ENCODE data around the gene PLCXD3. TPM values are rescaled to one million over a fixed set of nuclear protein-coding genes. Genes with fewer than 3 reads are reported as not detected.

The PLCXD3 gene
- total and polyA plus RNA-seq, 10 of the 15 experiments (the other 5 are each of a cell fraction or from before 2014, with no cell fraction given): not detected

GRCh38 chr5:41399839-41400238, 110.6 kb downstream of the PLCXD3 start:
- Histone ChIP-seq H3K4me2 (ENCODE audit: control insufficient read depth, insufficient read depth) (no peak overlapping the region), H3K27me3 (replicated peaks in 1 of 2; ENCODE audit: control insufficient read depth in 2 of 2, insufficient read depth in 2 of 2, low read length in 1 of 2) (no peaks in the 10 kb centered on the region), H3K79me2 (ENCODE audit: control insufficient read depth, insufficient read depth, low read length) (no peaks in the 10 kb centered on the region), H2AFZ (ENCODE audit: control insufficient read depth, low read depth, low read length) (no peak overlapping the region), H3K36me3 (ENCODE audit: control insufficient read depth in 2 of 2, insufficient read depth in 2 of 2, low read length in 1 of 2) (no peaks in the 10 kb centered on the region), H3K4me1 (ENCODE audit: control insufficient read depth, insufficient read depth, low read length) (no peaks in the 10 kb centered on the region), H3K9ac (ENCODE audit: control insufficient read depth, insufficient read depth, low read length) (no peak overlapping the region), H3K27ac (ENCODE audit: control insufficient read depth, insufficient read depth) (no peak overlapping the region), H3K9me3 (replicated peaks; ENCODE audit: control insufficient read depth, insufficient read depth, low read length) (no peaks in the 10 kb centered on the region), H4K20me1 (ENCODE audit: control insufficient read depth, insufficient read depth) (no peaks in the 10 kb centered on the region), H3K4me3 (no peak overlapping the region)
- 47% methylated on average over 2 of the region's 2 CpGs for WGBS (ENCODE audit: insufficient coverage, insufficient replicate concordance, low lambda C conversion rate, missing lambda C conversion rate)
- ChIA-PET CTCF (no interaction called here), POLR2A (no interaction called here), SMC1A (ENCODE audit: uncharacterized antibody, unreplicated experiment) (no interaction called here), RAD21 (ENCODE audit: unreplicated experiment) (no interaction called here)
- no peak for ATAC-seq
- FAIRE-seq: no peak
- in situ Hi-C loops (cut with MboI) (no loop called here), intact Hi-C loops (cut with micrococcal nuclease; ENCODE audit: unreplicated experiment) (no loop called here)
- no TSS peak for BruUV-seq (replicated peaks)
- TF ChIP-seq JUNB (IDR thresholded peaks at IDR 0.05) (no peak), RBBP5 (conservative IDR thresholded peaks at IDR 0.05) (no peak), SMARCA5 (IDR thresholded peaks at IDR 0.05) (no peak), BCLAF1 (IDR thresholded peaks at IDR 0.05) (no peak), POLR2AphosphoS2 (IDR thresholded peaks at IDR 0.05; ENCODE audit: low read depth, low read length) (no peak)
- TF ChIP-seq, protein P1, sequence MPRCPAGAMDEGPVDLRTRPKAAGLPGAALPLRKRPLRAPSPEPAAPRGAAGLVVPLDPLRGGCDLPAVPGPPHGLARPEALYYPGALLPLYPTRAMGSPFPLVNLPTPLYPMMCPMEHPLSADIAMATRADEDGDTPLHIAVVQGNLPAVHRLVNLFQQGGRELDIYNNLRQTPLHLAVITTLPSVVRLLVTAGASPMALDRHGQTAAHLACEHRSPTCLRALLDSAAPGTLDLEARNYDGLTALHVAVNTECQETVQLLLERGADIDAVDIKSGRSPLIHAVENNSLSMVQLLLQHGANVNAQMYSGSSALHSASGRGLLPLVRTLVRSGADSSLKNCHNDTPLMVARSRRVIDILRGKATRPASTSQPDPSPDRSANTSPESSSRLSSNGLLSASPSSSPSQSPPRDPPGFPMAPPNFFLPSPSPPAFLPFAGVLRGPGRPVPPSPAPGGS (IDR thresholded peaks at IDR 0.05; ENCODE audit: borderline replicate concordance, insufficient read depth, low read depth, low read length, poor library complexity, severe bottlenecking): no peak
- no peak for DNase-seq (ENCODE audit: low read depth, low spot score)
